A204.1 (cell line): ENCODE measurements around the gene TUB.

ENCODE experiments used
- FAIRE-seq: peaks from 2 replicates; lab custom pipeline; 2012; peaks lifted over from hg19 to GRCh38; lab: Jason Lieb, UNC

Gene TUB

DNA sequence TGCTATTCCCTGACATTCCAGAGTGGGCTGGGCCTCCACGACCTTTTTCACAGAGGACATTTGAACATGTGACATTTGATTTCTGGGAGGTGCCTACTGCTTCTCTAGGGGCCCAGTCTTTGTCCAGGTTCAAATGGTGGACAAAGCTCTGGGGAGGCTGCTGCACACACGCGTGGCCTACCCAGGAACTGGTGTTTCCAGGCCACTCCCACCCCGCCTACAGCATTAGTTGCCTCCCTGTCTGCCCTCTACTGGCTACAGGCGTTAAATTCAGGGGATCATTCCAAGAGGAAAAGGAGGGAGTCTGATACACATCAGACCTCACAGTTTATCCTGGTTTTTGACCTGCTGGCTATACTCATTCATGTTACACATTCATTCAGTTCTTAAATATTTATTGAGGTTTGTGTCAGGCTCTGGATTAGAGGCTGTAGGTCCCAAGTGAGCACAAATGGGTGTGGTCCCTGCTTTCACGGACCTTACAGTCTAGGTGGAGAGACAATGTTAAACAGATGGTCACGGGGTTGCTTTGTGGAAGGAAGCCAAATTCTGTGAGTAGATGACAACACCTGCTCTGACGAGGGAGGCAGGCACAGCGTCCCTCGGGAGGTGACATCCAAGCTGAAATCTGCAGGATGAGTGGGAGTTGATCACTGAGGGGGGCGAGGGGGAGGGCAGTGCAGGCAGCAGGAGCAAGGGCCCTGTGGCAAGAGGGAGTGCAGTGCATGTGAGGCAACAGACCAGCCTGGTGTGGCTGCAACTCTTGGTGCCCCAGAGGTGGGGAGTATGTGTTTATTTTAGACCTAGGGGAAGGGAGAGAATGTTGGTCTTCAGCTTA is 11.8 kb downstream of the TUB start:
- FAIRE-seq = no peak

- no peak for FAIRE-seq
Measured at GRCh38 chr11:8093931-8094575, 13.0 kb downstream of the TUB start.

GRCh38 chr11:8094656-8095055 is 13.6 kb downstream of the TUB start:
- FAIRE-seq = no peak

DNA sequence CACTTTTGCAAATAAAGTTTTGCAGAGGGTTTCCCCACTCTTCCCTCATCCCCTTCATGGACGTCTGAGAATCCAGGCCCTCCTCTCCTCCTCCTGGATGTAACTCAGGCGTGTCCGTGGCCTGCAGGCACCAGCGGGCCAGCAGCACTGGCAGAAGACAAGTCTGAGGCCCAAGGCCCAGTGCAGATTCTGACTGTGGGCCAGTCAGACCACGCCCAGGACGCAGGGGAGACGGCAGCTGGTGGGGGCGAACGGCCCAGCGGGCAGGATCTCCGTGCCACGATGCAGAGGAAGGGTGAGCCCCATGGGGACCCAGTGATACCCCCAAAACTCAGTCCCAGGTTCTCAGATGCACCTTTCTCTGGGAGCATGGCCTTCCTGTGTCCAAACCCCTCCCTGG is 14.4 kb downstream of the TUB start:
- no peak for FAIRE-seq

- FAIRE-seq = no peak
Measured at GRCh38 chr11:8095806-8096522, 15.0 kb downstream of the TUB start.

DNA sequence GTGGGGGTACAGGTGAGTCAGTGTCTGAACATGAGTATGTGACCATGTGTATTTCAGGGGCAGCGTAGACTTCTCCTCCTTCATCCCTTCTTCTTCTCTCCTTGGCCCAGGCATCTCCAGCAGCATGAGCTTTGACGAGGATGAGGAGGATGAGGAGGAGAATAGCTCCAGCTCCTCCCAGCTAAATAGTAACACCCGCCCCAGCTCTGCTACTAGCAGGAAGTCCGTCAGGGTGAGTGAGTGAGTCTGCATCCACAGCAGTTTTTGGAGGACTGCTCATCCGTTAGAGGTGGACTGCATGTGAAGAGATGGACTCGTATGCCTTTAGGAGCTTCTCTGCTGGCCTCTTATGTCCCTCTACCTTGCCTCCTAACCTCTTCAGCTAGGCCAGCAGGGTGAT is 15.6 kb downstream of the TUB start:
- no peak for FAIRE-seq

DNA sequence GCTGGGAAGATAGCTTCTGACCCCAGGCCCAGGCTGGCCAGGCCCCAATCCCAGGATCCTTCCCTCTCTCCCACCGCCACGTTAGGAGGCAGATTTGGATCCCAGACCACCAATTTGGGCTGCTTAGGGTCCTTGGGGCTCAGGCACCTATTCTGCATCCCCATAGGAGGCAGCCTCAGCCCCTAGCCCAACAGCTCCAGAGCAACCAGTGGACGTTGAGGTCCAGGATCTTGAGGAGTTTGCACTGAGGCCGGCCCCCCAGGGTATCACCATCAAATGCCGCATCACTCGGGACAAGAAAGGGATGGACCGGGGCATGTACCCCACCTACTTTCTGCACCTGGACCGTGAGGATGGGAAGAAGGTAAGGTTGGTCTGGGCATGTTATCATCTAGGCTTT is 16.1 kb downstream of the TUB start:
- FAIRE-seq = no peak

DNA sequence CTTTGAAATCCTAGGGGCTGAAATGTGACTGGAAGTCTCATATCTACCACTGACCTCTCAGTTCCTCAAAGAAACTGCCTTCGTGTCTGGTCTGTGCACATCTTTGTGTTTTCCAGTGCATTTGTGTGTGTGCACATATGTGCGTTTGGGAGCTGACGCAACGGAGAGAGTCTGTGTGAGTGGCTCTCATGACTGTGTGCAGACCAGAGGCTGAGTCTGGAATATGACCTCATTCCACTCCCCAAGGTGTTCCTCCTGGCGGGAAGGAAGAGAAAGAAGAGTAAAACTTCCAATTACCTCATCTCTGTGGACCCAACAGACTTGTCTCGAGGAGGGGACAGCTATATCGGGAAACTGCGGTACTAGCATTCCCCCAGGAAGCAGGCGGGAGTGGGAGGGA is 16.5 kb downstream of the TUB start:
- no peak for FAIRE-seq

GRCh38 chr11:8097926-8098325 is 16.9 kb downstream of the TUB start:
- FAIRE-seq = no peak

DNA sequence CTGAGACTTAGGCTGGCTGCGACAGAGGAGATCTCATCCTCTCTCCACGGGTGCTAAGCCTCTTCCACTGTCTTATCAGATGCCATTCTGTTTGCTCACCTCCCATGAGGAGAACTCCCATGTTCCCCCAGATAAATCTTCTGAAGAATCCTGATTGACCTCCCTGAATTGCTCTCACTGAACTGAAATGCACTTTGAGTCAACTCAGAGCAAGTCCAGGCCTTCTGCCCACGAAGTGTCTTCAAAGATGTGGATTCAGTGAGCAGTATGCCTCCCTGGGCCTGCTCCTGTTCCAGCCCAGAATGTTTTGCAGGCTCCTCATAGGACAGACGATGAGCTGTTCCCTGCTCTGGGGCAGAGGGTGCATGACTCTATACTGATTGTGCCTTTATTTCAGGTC is 17.4 kb downstream of the TUB start:
- no peak for FAIRE-seq

DNA sequence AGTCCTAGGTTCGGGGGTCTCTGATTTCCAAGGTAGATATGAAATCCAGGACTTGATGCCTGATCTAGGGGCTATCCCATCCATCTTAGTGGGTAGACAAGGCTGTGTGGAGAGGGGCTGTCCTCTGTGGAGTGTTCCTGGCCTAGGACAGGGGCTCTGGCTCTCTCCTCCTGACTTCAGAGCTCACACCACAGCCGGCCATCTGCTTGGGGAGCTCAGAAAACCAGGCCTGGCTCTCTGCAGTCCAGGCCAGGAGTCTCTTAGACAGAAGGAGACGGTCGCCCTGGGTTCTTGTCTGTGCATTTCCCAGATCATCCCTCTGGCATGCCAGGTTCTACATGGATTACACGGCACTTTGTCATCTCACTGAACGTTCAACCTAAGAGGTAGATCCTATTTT is 17.9 kb downstream of the TUB start:
- no peak for FAIRE-seq

DNA sequence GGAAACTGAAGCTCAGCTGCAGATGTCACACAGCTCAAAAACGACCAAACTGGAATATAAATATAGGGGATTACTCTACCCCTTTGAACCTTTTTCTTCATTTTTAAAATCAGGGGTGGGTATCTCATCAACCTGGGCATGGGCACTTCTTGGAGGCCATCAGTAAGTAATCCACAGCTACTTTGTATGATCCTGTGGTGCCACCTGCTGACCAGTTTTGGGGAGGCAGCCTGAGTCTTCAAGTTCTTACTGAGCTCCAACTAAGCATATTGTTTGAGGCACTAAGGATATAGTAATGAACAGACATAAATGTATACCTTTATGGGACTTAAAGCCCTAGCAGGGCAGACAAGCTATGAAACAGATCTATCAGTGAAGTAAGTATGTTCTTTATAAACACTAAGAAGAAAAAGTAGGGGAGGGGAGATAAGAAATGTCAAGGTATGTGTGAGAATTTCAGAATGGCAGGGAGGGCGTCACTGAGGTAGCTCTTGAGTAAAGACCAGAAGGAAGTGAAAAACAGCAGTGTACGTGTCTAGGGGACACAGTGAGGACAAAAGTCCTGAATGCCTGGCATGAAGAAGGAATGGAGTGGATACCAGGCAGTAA is 18.4 kb downstream of the TUB start:
- FAIRE-seq = peak; percentile 21

GRCh38 chr11:8100158-8100557 is 19.1 kb downstream of the TUB start:
- FAIRE-seq = no peak

DNA sequence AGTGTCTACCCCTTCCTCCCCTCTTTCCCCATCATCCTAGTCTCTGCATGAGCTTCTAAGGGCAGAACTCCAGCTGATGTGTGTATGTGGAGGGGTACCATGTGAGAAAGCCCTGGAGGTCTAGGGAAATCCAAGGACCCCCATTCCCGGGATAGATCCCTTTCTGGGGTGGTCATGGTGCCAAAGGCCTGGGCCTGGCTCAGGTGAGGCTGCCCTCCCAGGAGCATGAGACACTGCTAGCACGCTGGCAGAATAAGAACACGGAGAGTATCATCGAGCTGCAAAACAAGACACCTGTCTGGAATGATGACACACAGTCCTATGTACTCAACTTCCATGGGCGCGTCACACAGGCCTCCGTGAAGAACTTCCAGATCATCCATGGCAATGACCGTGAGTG is 19.6 kb downstream of the TUB start:
- FAIRE-seq = no peak

- FAIRE-seq = no peak
Measured at GRCh38 chr11:8101421-8101820, 20.4 kb downstream of the TUB start.

DNA sequence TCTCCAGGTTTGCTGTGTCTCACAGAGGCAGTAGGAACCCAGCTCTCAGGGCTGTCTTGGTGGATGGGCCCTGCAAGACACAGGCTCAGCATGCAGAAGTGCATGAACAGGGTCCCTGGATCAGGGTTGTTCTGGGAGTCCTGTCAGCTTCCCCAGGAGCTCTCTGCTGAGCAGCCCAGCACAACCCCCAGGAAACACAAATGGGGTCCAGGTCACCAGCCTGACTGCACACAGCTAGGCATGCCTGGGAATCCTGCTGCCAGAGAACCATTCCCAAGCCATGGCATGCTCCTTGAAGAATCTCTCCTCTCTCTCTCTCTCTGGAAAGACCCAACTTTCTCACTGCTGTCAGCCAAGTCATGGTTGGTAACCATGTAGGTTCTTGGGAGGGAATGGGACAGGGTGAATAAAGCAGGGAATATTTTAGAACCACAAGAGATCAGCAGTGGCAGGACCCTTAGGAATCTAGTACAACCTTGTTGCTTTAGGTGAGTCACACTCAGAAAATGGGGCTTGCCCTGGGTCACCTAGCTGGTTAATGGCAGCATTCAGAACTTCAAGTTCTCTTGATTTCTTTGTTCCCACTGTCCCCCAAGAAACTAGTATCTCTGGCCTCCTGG is 21.4 kb downstream of the TUB start:
- no peak for FAIRE-seq

GRCh38 chr11:8102965-8103364 is 22.0 kb downstream of the TUB start:
- no peak for FAIRE-seq

- FAIRE-seq = no peak
Measured at GRCh38 chr11:8103909-8104308, 22.9 kb downstream of the TUB start.

DNA sequence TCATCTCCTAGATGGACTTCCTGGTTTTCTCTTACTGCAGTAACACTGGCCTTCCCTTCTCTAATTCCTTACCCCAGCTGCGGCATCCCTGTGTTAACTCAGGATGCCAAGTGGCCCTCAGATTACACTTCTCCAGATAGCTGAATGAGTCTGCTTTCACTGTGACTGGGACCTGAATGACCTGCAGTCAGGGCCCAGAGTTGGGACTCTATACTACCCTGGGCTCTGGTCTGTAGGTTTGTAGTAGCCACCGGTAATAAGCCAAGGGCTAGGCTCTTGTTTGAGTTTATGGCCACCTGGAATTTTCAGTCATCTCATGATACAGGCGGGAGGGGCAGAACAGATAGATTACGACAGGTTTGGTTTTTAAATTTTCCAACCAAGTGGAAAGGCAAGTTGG is 24.1 kb downstream of the TUB start:
- FAIRE-seq = no peak

DNA sequence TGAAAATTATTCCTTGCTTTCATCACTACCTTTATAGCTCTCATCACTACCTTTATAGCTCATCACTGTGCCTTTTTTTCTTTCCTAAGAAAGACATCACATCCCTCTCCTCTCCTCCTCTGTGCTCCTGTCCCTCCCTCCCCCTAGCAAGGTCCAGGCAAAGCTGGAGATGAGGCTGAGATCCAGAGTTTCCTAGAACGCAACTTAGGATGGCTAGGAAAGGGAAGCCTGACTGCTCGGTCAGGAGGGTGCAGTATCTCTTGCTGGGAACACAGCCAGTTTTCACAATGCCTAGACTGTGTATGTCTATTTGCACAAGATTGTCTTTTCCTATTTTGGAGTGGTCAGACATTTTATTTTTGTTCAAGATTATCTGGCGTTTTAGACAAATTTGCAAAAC is 24.7 kb downstream of the TUB start:
- FAIRE-seq = no peak

DNA sequence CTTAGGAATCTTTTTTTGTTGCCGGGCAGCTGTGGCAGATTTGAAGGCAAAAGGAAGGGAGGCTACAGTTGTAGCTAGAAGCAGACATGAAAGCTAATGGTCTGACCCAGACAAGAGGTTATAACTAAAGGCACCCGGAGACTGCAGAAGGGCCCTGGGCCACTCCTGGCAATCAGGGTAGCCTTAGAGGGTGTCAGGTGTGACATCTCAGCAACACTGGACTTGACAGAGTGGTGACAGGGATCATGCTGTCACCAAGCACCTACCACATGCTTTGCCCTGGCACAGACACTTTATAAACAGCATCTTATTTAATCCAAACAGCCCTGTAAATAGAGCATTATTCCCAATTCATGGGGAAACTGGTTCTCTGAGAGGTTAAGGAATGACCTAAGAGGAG is 25.7 kb downstream of the TUB start:
- FAIRE-seq = no peak

DNA sequence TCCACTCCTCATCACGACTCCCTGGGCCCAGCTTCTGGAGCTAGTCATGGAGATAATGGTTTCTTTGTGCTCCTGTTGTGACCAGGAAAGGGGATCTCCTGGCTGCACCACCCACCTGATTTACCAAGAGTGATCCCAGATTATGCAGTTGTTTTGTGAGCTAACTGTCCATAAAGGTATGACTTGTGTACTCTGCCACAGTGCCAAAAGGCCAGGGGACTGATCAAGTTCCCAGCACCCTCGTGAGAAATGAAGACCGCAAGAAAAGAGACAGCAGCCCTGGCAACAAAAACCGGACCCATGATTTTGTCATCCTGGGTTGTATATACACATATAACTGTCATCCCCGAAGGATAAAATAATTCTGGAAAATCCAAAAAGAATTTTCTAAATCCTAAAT is 26.6 kb downstream of the TUB start:
- FAIRE-seq = no peak

GRCh38 chr11:8108421-8108820 is 27.4 kb downstream of the TUB start:
- no peak for FAIRE-seq
